ENCODE measurements around the gene PFN4.
"Not testable (repeated sequence)": the region's sequence is repeated elsewhere in the genome, so short reads cannot be mapped to it uniquely, and the experiment has no call there.

PFN4 gene

DNA sequence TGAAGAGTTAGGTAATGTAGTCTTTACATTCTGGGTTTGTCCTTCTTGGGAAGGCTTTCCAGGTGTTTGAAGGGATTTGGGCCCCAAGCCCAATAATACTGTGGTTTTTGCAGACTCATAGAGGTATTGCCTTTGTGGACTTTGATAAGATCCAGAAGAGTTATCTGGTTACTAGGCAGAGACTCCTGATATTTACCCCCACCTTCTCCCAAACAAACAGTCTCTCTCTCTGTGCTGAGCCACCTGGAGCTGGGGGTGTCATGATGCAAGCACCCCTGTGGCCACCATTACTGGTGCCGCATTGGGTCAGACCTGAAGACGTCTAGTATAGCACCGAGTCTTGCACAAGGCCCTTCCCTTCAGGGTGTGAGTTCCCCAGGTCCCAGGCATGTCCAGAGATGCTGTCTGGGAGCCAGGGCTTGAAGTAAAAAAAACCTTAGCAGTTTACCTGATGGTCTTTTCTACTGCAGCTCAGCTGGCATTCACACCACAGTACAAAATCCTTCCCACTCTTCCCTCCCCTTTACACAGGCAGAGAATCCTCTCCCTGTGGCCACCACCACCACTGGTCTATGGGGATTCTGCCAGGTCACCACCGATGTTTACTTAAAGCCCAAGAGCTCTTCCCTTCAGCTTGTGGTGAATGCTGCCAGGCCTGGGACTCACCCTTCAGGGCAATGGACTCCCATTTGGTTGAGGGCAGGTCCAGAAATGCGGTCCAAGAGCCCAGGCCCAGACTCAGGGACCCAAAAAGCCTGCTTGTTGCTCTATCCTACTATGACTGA is 29.5 kb upstream of the PFN4 start:
- no peak overlapping the region for H3K27ac ChIP-seq (ENCODE audit: low read depth in 2 of 2, low read length in 2 of 2)
- H3K4me1 ChIP-seq (ENCODE audit: control insufficient read depth in 2 of 2, insufficient read depth in 2 of 2, low read length in 2 of 2), result no peaks in the 10 kb centered on the region
- peaks cover 0 to 4% of the 10 kb centered on the region in 2 donors for H3K36me3 ChIP-seq (ENCODE audit: control insufficient read depth in 2 of 2, insufficient read depth in 2 of 2, low read length in 2 of 2)
- H3K9me3 ChIP-seq (ENCODE audit: control insufficient read depth in 2 of 2, low read length in 2 of 2), result peaks cover 0 to 5% of the 10 kb centered on the region in 2 donors
- no peaks in the 10 kb centered on the region for H3K27me3 ChIP-seq (ENCODE audit: control insufficient read depth in 2 of 2, insufficient read depth in 2 of 2, low read length in 2 of 2)
- no peak overlapping the region for H3K4me3 ChIP-seq (ENCODE audit: low read length in 2 of 2)
- no peak overlapping the region for H3K9ac ChIP-seq (ENCODE audit: low read depth in 1 of 2, low read length in 2 of 2)

DNA sequence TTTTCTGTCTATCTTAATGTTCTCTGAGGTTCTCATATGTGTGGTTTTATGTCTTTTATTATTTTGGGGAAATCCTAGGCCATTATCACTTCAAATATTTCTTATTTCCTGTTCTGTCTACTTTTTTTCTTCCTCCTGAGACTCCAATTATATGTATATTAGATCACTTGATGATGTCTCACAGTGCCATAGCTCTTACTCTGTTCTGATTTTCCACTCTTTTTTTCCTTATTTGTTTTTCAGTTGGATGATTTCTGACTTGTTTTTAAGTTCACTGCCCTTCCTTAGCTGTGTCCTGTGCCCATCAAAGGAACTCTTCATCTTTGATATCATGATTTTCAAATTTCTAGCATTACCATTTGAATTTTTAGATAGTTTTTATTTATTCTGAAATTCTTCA is 24.2 kb upstream of the PFN4 start:
- H3K9me3 ChIP-seq (ENCODE audit: control insufficient read depth in 2 of 2, low read length in 2 of 2), result peaks cover 0 to 5% of the 10 kb centered on the region in 2 donors
- H3K27me3 ChIP-seq (ENCODE audit: control insufficient read depth in 2 of 2, insufficient read depth in 2 of 2, low read length in 2 of 2), result no peaks in the 10 kb centered on the region
- peaks cover 0 to 3% of the 10 kb centered on the region in 2 donors for H3K36me3 ChIP-seq (ENCODE audit: control insufficient read depth in 2 of 2, insufficient read depth in 2 of 2, low read length in 2 of 2)
- H3K4me3 ChIP-seq (ENCODE audit: low read length in 2 of 2), result no peak overlapping the region
- H3K27ac ChIP-seq (ENCODE audit: low read depth in 2 of 2, low read length in 2 of 2), result no peak overlapping the region
- no peak overlapping the region for H3K9ac ChIP-seq (ENCODE audit: low read depth in 1 of 2, low read length in 2 of 2)
- no peaks in the 10 kb centered on the region for H3K4me1 ChIP-seq (ENCODE audit: control insufficient read depth in 2 of 2, insufficient read depth in 2 of 2, low read length in 2 of 2)

DNA sequence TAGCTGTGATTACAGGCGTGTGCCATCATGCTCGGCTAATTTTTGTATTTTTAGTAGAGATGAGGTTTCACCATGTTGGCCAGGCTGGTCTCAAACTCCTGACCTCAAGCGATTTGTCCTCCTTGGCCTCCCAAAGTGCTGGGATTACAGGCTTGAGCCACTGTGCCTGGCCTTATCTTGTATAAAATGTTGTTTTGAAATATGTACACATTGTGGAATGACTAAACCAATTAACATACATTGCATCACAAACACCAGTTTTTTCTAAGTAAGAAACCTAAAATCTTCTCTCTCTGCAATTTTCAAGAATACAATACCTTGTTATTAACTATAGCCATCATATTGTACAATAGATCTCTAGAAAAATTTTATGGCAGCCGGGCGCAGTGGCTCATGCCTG is 17.2 kb upstream of the PFN4 start:
- H3K27me3 ChIP-seq (ENCODE audit: control insufficient read depth in 2 of 2, insufficient read depth in 2 of 2, low read length in 2 of 2); H3K4me1 ChIP-seq (ENCODE audit: control insufficient read depth in 2 of 2, insufficient read depth in 2 of 2, low read length in 2 of 2); H3K9ac ChIP-seq (ENCODE audit: low read depth in 1 of 2, low read length in 2 of 2); H3K4me3 ChIP-seq (ENCODE audit: low read length in 2 of 2); H3K27ac ChIP-seq (ENCODE audit: low read depth in 2 of 2, low read length in 2 of 2); H3K36me3 ChIP-seq (ENCODE audit: control insufficient read depth in 2 of 2, insufficient read depth in 2 of 2, low read length in 2 of 2); H3K9me3 ChIP-seq (ENCODE audit: control insufficient read depth in 2 of 2, low read length in 2 of 2): not testable (repeated sequence)

DNA sequence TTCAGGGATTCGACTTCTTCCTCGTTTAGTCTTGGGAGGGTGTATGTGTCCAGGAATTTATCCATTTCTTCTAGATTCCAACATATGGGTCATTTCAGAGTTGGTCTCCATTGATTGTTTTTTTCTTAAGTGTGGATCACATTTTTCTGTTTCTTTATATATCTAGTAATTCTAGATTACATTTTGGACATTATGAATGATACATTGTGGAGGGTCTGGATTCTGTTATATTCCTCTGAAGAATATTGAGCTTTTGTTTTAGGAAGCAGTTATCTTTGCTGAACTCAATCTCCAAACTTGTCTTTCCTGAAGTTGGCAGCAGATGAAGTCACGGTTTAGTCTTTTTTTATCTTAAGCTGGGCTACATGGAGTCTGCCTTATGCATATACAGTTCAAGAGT is 9.4 kb upstream of the PFN4 start:
- Histone ChIP-seq H3K27ac (ENCODE audit: low read depth in 2 of 2, low read length in 2 of 2) (no peak overlapping the region), H3K36me3 (ENCODE audit: control insufficient read depth in 2 of 2, insufficient read depth in 2 of 2, low read length in 2 of 2) (no peaks in the 10 kb centered on the region), H3K27me3 (ENCODE audit: control insufficient read depth in 2 of 2, insufficient read depth in 2 of 2, low read length in 2 of 2) (no peaks in the 10 kb centered on the region), H3K4me1 (ENCODE audit: control insufficient read depth in 2 of 2, insufficient read depth in 2 of 2, low read length in 2 of 2) (no peaks in the 10 kb centered on the region), H3K9me3 (ENCODE audit: control insufficient read depth in 2 of 2, low read length in 2 of 2) (no peaks in the 10 kb centered on the region), H3K9ac (ENCODE audit: low read depth in 1 of 2, low read length in 2 of 2) (no peak overlapping the region), H3K4me3 (ENCODE audit: low read length in 2 of 2) (no peak overlapping the region)

DNA sequence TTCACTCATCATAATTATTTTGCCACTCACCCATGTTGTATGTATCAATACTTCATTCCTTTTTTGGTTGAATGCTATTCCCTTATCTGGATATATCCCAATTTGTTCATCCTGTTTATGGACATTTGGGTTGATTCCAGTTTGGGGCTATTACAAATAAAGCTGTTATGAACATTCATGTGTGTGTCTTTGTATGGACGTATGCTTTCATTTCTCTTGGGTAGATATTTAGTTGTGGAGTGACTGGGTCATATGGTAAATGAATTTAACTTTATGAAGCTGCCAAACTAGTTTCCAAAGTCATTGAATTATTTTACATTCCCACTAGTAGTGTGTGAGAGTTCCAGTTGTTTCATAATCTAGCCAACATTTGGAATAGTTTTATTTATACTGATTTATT is 2.8 kb upstream of the PFN4 start:
- Histone ChIP-seq H3K9ac (ENCODE audit: low read depth in 1 of 2, low read length in 2 of 2) (no peak overlapping the region), H3K4me1 (ENCODE audit: control insufficient read depth in 2 of 2, insufficient read depth in 2 of 2, low read length in 2 of 2) (peaks cover 3 to 4% of the 10 kb centered on the region in 2 donors), H3K27me3 (ENCODE audit: control insufficient read depth in 2 of 2, insufficient read depth in 2 of 2, low read length in 2 of 2) (no peaks in the 10 kb centered on the region), H3K27ac (ENCODE audit: low read depth in 2 of 2, low read length in 2 of 2) (no peak overlapping the region), H3K9me3 (ENCODE audit: control insufficient read depth in 2 of 2, low read length in 2 of 2) (no peaks in the 10 kb centered on the region), H3K36me3 (ENCODE audit: control insufficient read depth in 2 of 2, insufficient read depth in 2 of 2, low read length in 2 of 2) (no peaks in the 10 kb centered on the region), H3K4me3 (ENCODE audit: low read length in 2 of 2) (no peak overlapping the region)

DNA sequence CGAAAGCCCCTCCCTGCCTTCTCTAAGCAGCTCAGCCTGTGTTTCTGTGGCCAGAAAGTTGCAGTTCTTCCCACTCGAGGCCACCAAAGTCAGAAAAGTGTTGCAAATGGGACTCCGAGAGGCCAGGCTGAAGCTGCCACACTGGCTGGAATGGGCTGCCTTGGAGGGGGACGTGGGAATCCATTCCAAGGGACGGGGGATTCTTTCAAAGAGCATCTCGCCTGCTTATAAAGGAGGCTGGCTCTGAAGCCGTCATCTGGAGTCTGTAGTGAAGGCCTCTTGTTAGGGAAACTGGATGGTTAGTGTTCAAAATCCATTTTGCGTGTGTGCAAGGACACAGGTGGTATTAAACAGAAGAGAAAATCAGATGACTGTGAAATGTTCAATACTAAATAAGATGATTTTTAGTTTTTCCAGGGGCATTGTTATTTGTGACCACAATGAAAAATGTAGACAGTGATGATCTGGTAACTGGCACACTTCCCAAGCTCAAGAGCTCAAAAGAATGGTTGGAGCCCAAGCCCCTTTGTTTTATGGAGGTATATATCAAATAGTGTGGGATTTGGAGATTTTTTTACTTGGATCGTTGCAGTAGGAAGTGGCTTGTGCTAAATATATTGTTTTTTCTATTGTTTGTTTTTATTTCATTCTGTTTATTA is 917 bp upstream of the PFN4 start:
- peak overlapping the region; percentile 64 to 86 for H3K27ac ChIP-seq (ENCODE audit: low read depth in 2 of 2, low read length in 2 of 2)
- peak overlapping the region; percentile 89 to 90 for H3K4me3 ChIP-seq (ENCODE audit: low read length in 2 of 2)
- peaks cover 3 to 4% of the 10 kb centered on the region in 2 donors for H3K4me1 ChIP-seq (ENCODE audit: control insufficient read depth in 2 of 2, insufficient read depth in 2 of 2, low read length in 2 of 2)
- H3K36me3 ChIP-seq (ENCODE audit: control insufficient read depth in 2 of 2, insufficient read depth in 2 of 2, low read length in 2 of 2), result no peaks in the 10 kb centered on the region
- H3K9me3 ChIP-seq (ENCODE audit: control insufficient read depth in 2 of 2, low read length in 2 of 2), result no peaks in the 10 kb centered on the region
- peak overlapping the region; percentile 88 to 95 for H3K9ac ChIP-seq (ENCODE audit: low read depth in 1 of 2, low read length in 2 of 2)
- H3K27me3 ChIP-seq (ENCODE audit: control insufficient read depth in 2 of 2, insufficient read depth in 2 of 2, low read length in 2 of 2), result no peaks in the 10 kb centered on the region

DNA sequence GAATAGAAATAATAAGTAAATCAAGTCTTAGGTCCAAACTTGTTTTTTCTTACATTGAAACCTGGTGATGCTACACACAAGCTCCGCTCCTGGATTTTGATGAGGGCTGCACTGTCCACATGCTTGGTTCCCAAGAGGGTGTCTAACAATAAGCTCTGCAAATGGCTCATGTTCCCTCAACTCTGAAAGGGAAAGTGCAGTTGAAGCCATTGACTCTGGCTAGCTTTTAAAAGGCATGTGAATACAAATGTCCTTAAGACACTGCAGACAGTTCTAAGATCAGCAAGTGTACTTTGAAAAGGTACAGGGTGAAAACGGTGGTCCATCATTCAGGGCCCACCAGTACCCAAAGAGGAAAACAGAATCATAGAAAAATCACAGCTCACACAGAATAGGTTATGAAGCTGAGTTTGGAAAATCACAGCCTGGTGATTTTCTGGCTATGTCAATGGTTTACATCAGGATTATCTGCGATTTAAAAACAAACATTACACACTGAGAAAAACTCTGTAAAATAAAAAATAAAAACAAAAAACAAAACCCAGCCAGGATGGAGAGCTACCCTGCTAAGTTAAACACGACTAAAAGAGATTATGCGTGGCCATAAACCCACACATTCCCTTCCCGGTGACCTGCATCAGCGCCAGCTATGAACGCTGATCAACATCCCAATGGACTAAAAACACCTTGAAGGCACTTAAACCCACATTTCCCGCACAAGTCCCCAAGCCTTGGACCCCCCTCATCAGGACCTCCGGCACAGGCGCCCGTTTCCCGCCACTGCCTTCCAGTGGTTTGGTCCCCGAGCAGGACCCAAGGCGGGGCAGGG is 554 bp downstream of the PFN4 start:
- no peaks in the 10 kb centered on the region for H3K9me3 ChIP-seq (ENCODE audit: control insufficient read depth in 2 of 2, low read length in 2 of 2)
- H3K9ac ChIP-seq (ENCODE audit: low read depth in 1 of 2, low read length in 2 of 2), result peak overlapping the region; percentile 88
- peaks cover 3 to 4% of the 10 kb centered on the region in 2 donors for H3K4me1 ChIP-seq (ENCODE audit: control insufficient read depth in 2 of 2, insufficient read depth in 2 of 2, low read length in 2 of 2)
- no peaks in the 10 kb centered on the region for H3K36me3 ChIP-seq (ENCODE audit: control insufficient read depth in 2 of 2, insufficient read depth in 2 of 2, low read length in 2 of 2)
- no peaks in the 10 kb centered on the region for H3K27me3 ChIP-seq (ENCODE audit: control insufficient read depth in 2 of 2, insufficient read depth in 2 of 2, low read length in 2 of 2)
- peak overlapping the region; percentile 77 to 86 for H3K27ac ChIP-seq (ENCODE audit: low read depth in 2 of 2, low read length in 2 of 2)
- H3K4me3 ChIP-seq (ENCODE audit: low read length in 2 of 2), result peak overlapping the region; percentile 89 to 90

DNA sequence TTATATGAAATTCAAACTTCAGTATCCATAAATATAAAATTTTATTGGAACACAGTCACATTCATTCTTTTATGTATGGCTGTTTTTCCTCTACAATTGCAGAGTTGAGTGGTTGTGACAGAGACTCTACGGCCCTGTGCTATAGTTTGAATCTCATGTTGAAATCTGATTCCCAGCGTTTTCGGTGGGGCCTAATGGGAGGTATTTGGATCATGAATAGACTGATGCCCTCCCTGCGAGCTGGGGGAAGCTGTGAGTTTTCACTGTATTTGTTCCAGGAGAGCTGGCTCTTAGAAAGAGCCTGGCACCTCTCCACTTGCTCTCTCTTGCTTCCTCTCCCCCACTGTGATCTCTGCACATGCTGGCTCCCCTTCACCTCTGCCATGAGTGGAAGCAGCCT is 1.7 kb downstream of the PFN4 start:
- Histone ChIP-seq H3K36me3 (ENCODE audit: control insufficient read depth in 2 of 2, insufficient read depth in 2 of 2, low read length in 2 of 2) (no peaks in the 10 kb centered on the region), H3K4me1 (ENCODE audit: control insufficient read depth in 2 of 2, insufficient read depth in 2 of 2, low read length in 2 of 2) (peaks cover 3 to 4% of the 10 kb centered on the region in 2 donors), H3K27me3 (ENCODE audit: control insufficient read depth in 2 of 2, insufficient read depth in 2 of 2, low read length in 2 of 2) (no peaks in the 10 kb centered on the region), H3K4me3 (ENCODE audit: low read length in 2 of 2) (no peak overlapping the region), H3K9ac (ENCODE audit: low read depth in 1 of 2, low read length in 2 of 2) (no peak overlapping the region), H3K27ac (ENCODE audit: low read depth in 2 of 2, low read length in 2 of 2) (no peak overlapping the region), H3K9me3 (ENCODE audit: control insufficient read depth in 2 of 2, low read length in 2 of 2) (no peaks in the 10 kb centered on the region)

DNA sequence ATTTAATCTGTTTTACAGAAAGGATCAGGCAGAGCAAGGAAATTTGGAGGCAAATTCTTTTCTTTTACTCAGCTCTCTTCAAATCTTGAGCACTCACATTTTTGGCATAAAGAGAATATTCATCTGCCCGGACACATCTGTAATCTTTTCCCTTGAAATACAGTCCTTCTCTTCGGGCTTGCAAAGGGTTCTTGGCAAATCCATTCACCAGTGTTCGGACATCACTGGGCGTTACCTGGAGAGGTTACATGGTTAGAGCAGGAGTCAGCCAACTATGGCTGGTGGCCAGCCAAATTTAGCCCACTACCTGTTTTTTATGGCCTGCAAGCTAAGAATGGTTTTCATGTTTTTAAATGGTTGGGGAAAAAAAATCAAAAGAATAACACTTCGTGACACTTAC is 2.1 kb downstream of the PFN4 start:
- Histone ChIP-seq H3K36me3 (ENCODE audit: control insufficient read depth in 2 of 2, insufficient read depth in 2 of 2, low read length in 2 of 2) (no peaks in the 10 kb centered on the region), H3K9ac (ENCODE audit: low read depth in 1 of 2, low read length in 2 of 2) (no peak overlapping the region), H3K27ac (ENCODE audit: low read depth in 2 of 2, low read length in 2 of 2) (no peak overlapping the region), H3K9me3 (ENCODE audit: control insufficient read depth in 2 of 2, low read length in 2 of 2) (no peaks in the 10 kb centered on the region), H3K4me1 (ENCODE audit: control insufficient read depth in 2 of 2, insufficient read depth in 2 of 2, low read length in 2 of 2) (peaks cover 3 to 4% of the 10 kb centered on the region in 2 donors), H3K4me3 (ENCODE audit: low read length in 2 of 2) (no peak overlapping the region), H3K27me3 (ENCODE audit: control insufficient read depth in 2 of 2, insufficient read depth in 2 of 2, low read length in 2 of 2) (no peaks in the 10 kb centered on the region)

DNA sequence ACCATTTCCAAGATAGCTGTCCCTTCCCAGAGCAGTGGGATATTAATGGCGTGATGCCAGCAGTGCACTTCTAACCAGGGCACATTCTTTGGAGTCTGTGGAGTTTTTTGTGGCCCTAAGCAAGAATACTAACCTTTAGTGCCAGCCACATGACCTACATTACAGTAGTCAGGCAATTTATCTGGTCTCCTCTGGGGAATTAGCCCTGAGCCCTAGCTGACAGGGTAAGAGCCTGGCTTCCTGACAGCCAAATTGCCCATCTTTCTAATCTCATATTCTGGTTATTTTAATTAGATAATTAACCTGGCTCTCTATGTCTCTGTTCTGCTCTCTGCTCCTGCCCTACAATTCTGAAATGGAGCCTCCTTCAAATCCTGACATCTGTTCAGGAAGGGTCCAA is 5.2 kb downstream of the PFN4 start:
- Histone ChIP-seq H3K27me3 (ENCODE audit: control insufficient read depth in 2 of 2, insufficient read depth in 2 of 2, low read length in 2 of 2) (no peaks in the 10 kb centered on the region), H3K9me3 (ENCODE audit: control insufficient read depth in 2 of 2, low read length in 2 of 2) (no peaks in the 10 kb centered on the region), H3K9ac (ENCODE audit: low read depth in 1 of 2, low read length in 2 of 2) (no peak overlapping the region), H3K27ac (ENCODE audit: low read depth in 2 of 2, low read length in 2 of 2) (no peak overlapping the region), H3K4me1 (ENCODE audit: control insufficient read depth in 2 of 2, insufficient read depth in 2 of 2, low read length in 2 of 2) (no peaks in the 10 kb centered on the region), H3K36me3 (ENCODE audit: control insufficient read depth in 2 of 2, insufficient read depth in 2 of 2, low read length in 2 of 2) (no peaks in the 10 kb centered on the region), H3K4me3 (ENCODE audit: low read length in 2 of 2) (no peak overlapping the region)

All from mucosa of rectum (tissue), 2 donors.